ENCODE measurements around the gene CLIP2. TPM values are rescaled to one million over a fixed set of nuclear protein-coding genes. Genes with fewer than 3 reads are reported as not detected.

The CLIP2 gene
- total RNA-seq, 1 experiment from 2014 or later: 39.9 TPM

DNA sequence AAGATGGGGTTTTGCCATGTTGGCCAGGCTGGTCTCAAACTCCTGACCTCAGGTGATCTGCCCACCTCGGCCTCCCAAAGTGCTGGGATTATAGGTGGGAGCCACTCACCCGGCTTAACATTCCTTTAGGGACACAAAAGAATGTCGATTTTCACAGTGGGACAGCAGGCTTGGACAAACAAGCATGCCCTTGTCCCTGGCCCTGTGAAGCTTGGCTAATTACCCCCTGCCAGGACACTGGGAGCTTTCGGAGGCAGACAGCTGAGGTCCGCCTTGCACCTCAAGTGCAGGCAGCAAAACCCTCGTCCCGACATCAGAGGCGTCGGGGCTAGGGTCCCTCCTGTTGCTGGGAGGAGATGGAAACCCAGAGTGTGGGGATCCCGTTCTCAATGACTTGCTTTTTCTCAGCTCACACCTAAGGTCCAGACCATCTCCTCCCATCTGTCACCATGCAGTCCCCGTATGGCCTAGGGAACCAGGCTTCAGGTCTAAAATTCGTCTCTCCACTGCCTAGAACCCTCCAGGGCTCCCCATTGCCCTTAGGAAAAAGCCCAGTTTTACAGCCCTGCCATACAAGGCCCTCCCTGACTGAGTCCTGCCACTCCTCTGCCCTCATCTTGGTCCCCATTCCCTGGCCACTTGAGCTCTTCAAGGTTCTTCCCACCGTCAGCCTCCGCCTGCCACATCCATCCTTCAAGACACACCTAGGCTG is 6.3 kb upstream of the CLIP2 start:
- TF ChIP-seq, protein P1, sequence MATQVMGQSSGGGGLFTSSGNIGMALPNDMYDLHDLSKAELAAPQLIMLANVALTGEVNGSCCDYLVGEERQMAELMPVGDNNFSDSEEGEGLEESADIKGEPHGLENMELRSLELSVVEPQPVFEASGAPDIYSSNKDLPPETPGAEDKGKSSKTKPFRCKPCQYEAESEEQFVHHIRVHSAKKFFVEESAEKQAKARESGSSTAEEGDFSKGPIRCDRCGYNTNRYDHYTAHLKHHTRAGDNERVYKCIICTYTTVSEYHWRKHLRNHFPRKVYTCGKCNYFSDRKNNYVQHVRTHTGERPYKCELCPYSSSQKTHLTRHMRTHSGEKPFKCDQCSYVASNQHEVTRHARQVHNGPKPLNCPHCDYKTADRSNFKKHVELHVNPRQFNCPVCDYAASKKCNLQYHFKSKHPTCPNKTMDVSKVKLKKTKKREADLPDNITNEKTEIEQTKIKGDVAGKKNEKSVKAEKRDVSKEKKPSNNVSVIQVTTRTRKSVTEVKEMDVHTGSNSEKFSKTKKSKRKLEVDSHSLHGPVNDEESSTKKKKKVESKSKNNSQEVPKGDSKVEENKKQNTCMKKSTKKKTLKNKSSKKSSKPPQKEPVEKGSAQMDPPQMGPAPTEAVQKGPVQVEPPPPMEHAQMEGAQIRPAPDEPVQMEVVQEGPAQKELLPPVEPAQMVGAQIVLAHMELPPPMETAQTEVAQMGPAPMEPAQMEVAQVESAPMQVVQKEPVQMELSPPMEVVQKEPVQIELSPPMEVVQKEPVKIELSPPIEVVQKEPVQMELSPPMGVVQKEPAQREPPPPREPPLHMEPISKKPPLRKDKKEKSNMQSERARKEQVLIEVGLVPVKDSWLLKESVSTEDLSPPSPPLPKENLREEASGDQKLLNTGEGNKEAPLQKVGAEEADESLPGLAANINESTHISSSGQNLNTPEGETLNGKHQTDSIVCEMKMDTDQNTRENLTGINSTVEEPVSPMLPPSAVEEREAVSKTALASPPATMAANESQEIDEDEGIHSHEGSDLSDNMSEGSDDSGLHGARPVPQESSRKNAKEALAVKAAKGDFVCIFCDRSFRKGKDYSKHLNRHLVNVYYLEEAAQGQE (IDR thresholded peaks at IDR 0.05; ENCODE audit: insufficient read depth in 1 of 2, low read depth in 2 of 2, low read length in 1 of 2): no peak
- TF ChIP-seq TCF7L2 (IDR thresholded peaks at IDR 0.05; ENCODE audit: low read depth, low read length) (no peak), SIN3A (IDR thresholded peaks at IDR 0.05; ENCODE audit: borderline replicate concordance, insufficient read depth, low read depth, low read length) (no peak), POLR2AphosphoS5 (IDR thresholded peaks at IDR 0.05; ENCODE audit: low read depth, low read length) (no peak)
- TF ChIP-seq, protein P2, sequence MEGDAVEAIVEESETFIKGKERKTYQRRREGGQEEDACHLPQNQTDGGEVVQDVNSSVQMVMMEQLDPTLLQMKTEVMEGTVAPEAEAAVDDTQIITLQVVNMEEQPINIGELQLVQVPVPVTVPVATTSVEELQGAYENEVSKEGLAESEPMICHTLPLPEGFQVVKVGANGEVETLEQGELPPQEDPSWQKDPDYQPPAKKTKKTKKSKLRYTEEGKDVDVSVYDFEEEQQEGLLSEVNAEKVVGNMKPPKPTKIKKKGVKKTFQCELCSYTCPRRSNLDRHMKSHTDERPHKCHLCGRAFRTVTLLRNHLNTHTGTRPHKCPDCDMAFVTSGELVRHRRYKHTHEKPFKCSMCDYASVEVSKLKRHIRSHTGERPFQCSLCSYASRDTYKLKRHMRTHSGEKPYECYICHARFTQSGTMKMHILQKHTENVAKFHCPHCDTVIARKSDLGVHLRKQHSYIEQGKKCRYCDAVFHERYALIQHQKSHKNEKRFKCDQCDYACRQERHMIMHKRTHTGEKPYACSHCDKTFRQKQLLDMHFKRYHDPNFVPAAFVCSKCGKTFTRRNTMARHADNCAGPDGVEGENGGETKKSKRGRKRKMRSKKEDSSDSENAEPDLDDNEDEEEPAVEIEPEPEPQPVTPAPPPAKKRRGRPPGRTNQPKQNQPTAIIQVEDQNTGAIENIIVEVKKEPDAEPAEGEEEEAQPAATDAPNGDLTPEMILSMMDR (IDR thresholded peaks at IDR 0.05): no peak
- H3K36me3 ChIP-seq (ENCODE audit: control insufficient read depth, insufficient read depth, low read length): no peaks in the 10 kb centered on the region
- in situ Hi-C loops (cut with HindIII; ENCODE audit: low pct_unique_long_range_greater_than_20kb, low sequenced_read_pairs) (no loop called here), intact Hi-C loops (cut with micrococcal nuclease; ENCODE audit: unreplicated experiment) (no loop called here)
- peaks cover 64% of the 10 kb centered on the region for H3K4me1 ChIP-seq (ENCODE audit: control insufficient read depth, insufficient read depth, low read length)
- DNase-seq (ENCODE audit: low read depth, low spot score) (no peak), ATAC-seq (no peak)
- no peaks in the 10 kb centered on the region for H3K27me3 ChIP-seq (ENCODE audit: control insufficient read depth, insufficient read depth, low read length)
- ChIA-PET CTCF (interaction anchor here (0.6 to 1.8 kb wide), 3 partner anchors 8 to 365 kb away, joined by 5 to 9 read pairs (median 8); no protein-coding TSS in a partner anchor), POLR2A (no interaction called here)
- no peak overlapping the region for H3K4me3 ChIP-seq (ENCODE audit: low read depth in 2 of 2, low read length in 2 of 2)
- no peaks in the 10 kb centered on the region for H3K9me3 ChIP-seq (ENCODE audit: control insufficient read depth, insufficient read depth, low read depth, low read length)
- no TSS peak for BruUV-seq (replicated peaks)
- peak overlapping the region; percentile 4; the same call in 1 of the 2 replicates for H3K27ac ChIP-seq (ENCODE audit: low read length)

DNA sequence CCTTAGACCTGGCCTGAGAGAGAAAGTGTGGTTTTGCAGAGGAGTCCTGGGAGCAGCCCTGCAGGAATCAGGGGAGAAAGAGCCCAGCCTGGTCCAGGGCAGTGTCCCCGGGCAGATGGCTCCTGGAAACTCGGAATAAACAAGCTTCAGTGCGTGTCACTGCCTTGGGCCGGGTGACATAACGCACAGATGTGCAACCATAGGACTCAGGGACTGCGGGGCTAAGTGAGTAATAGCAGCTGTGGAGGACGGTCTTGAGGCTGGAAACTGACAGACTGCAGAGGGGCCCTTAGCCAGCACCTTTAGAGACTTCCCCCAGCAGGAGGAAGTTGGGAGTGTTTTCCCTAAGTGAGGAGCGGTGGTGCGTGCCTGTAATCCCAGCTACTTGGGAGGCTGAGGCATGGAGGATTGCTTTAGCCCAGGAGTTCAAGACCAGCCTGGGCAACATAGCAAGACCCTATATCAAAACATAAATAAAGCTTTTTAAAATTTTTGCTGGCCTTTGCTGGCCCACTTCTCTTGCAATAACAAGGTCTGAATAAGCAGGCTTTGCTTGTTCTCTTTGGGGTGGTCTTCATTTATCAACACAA is 5.3 kb upstream of the CLIP2 start:
- Histone ChIP-seq H3K9me3 (ENCODE audit: control insufficient read depth, insufficient read depth, low read depth, low read length) (no peaks in the 10 kb centered on the region), H3K4me1 (ENCODE audit: control insufficient read depth, insufficient read depth, low read length) (peaks cover 63% of the 10 kb centered on the region), H3K36me3 (ENCODE audit: control insufficient read depth, insufficient read depth, low read length) (no peaks in the 10 kb centered on the region), H3K27me3 (ENCODE audit: control insufficient read depth, insufficient read depth, low read length) (no peaks in the 10 kb centered on the region), H3K27ac (ENCODE audit: low read length) (peak overlapping the region; percentile 5; the same call in 1 of the 2 replicates), H3K4me3 (ENCODE audit: low read depth in 2 of 2, low read length in 2 of 2) (no peak overlapping the region)
- in situ Hi-C loops (cut with HindIII; ENCODE audit: low pct_unique_long_range_greater_than_20kb, low sequenced_read_pairs): no loop called here
- DNase-seq (ENCODE audit: low read depth, low spot score): no peak
- ChIA-PET POLR2A (interaction anchor here (0.7 kb wide), 1 partner anchor 43 kb away, joined by 4 read pairs; no protein-coding TSS in a partner anchor), CTCF (interaction anchor here (1.2 to 1.8 kb wide), 2 partner anchors 9 to 117 kb away, joined by 8 to 9 read pairs; no protein-coding TSS in a partner anchor)
- BruUV-seq (replicated peaks): no TSS peak
- TF ChIP-seq SIN3A (IDR thresholded peaks at IDR 0.05; ENCODE audit: borderline replicate concordance, insufficient read depth, low read depth, low read length) (no peak), POLR2AphosphoS5 (IDR thresholded peaks at IDR 0.05; ENCODE audit: low read depth, low read length) (no peak), TCF7L2 (IDR thresholded peaks at IDR 0.05; ENCODE audit: low read depth, low read length) (no peak)
- TF ChIP-seq, protein P2 (IDR thresholded peaks at IDR 0.05): no peak
- TF ChIP-seq, protein P1 (IDR thresholded peaks at IDR 0.05; ENCODE audit: insufficient read depth in 1 of 2, low read depth in 2 of 2, low read length in 1 of 2): no peak
- intact Hi-C loops (cut with micrococcal nuclease; ENCODE audit: unreplicated experiment): no loop called here
- ATAC-seq: no peak

Measured in Panc1 (cell line).